GM21717 (cell line): ENCODE data around the gene XDH.

Source experiments
- ATAC-seq: cut with Tn5 transposase; IDR thresholded peaks from one replicate; pipeline ENCODE4 v1.9.1; 2021; ENCODE audit warnings: mild to moderate bottlenecking, moderate library complexity; ENCODE audit not compliant: unreplicated experiment

The XDH gene

GRCh38 chr2:31404302-31404701 lies 10.2 kb downstream of the XDH start:
- no peak for ATAC-seq

- no peak for ATAC-seq
Observed at GRCh38 chr2:31402388-31402787, 12.2 kb downstream of the XDH start.

GRCh38 chr2:31401580-31401979 lies 13.0 kb downstream of the XDH start:
- no peak for ATAC-seq

- no peak for ATAC-seq
Observed at GRCh38 chr2:31398881-31399280, 15.7 kb downstream of the XDH start.

- no peak for ATAC-seq
Observed at GRCh38 chr2:31397094-31397493, 17.4 kb downstream of the XDH start.

GRCh38 chr2:31390324-31390723 lies 24.2 kb downstream of the XDH start:
- ATAC-seq = no peak

GRCh38 chr2:31388736-31389135 lies 25.8 kb downstream of the XDH start:
- ATAC-seq = no peak

GRCh38 chr2:31387850-31388249 lies 26.7 kb downstream of the XDH start:
- ATAC-seq = no peak

GRCh38 chr2:31386648-31387047 lies 27.9 kb downstream of the XDH start:
- ATAC-seq = no peak

- no peak for ATAC-seq
Observed at GRCh38 chr2:31386172-31386571, 28.4 kb downstream of the XDH start.

- no peak for ATAC-seq
Observed at GRCh38 chr2:31384771-31385276, 29.7 kb downstream of the XDH start.

GRCh38 chr2:31384351-31384750 lies 30.2 kb downstream of the XDH start:
- ATAC-seq = no peak

- no peak for ATAC-seq
Observed at GRCh38 chr2:31383471-31384153, 30.9 kb downstream of the XDH start.

GRCh38 chr2:31382452-31383120 lies 32.0 kb downstream of the XDH start:
- no peak for ATAC-seq

- no peak for ATAC-seq
Observed at GRCh38 chr2:31381601-31382000, 32.9 kb downstream of the XDH start.

- ATAC-seq = no peak
Observed at GRCh38 chr2:31380243-31380642, 34.3 kb downstream of the XDH start.

GRCh38 chr2:31379747-31380146 lies 34.8 kb downstream of the XDH start:
- ATAC-seq = no peak

GRCh38 chr2:31378791-31379501 lies 35.6 kb downstream of the XDH start:
- ATAC-seq = no peak

- ATAC-seq = no peak
Observed at GRCh38 chr2:31378389-31378788, 36.2 kb downstream of the XDH start.

- ATAC-seq = no peak
Observed at GRCh38 chr2:31373127-31373526, 41.4 kb downstream of the XDH start.

- ATAC-seq = no peak
Observed at GRCh38 chr2:31372097-31372496, 42.4 kb downstream of the XDH start.

GRCh38 chr2:31371691-31372090 lies 42.9 kb downstream of the XDH start:
- ATAC-seq = no peak
